Upper lobe of left lung (tissue), 4 donors: ENCODE measurements around the gene E2F8.

Experiments used
- EP300 ChIP-seq, 4 donors: sonication (generic); formaldehyde crosslinking; IDR thresholded peaks; one replicate each; pipeline ENCODE4 v1.5.1; 2017; ENCODE audit warnings: antibody characterized with exemption in 4 of 4, control low read depth in 2 of 4
- POLR2A ChIP-seq, 4 donors: fragments of 450-650 bp; IDR thresholded peaks; one replicate each; pipeline ENCODE4 v1.5.1; 2016 to 2017; ENCODE audit warnings: antibody characterized with exemption in 4 of 4, mild to moderate bottlenecking in 2 of 4
- POLR2AphosphoS5 ChIP-seq, 2 donors: sonication (generic); formaldehyde crosslinking; IDR thresholded peaks; one replicate each; pipeline ENCODE4 v1.5.1; 2017; ENCODE audit warnings: antibody characterized with exemption in 2 of 2
- TF ChIP-seq, protein P1 (sequence below), 6 experiments: fragments of 450-650 bp in 4 of 6; fragments of 200-600 bp in 2 of 6; sonication (generic) in 2 of 6; IDR thresholded peaks; one replicate each; pipeline ENCODE4 v1.5.1; 2016 to 2019; ENCODE audit warnings: antibody characterized with exemption in 6 of 6

DNA sequence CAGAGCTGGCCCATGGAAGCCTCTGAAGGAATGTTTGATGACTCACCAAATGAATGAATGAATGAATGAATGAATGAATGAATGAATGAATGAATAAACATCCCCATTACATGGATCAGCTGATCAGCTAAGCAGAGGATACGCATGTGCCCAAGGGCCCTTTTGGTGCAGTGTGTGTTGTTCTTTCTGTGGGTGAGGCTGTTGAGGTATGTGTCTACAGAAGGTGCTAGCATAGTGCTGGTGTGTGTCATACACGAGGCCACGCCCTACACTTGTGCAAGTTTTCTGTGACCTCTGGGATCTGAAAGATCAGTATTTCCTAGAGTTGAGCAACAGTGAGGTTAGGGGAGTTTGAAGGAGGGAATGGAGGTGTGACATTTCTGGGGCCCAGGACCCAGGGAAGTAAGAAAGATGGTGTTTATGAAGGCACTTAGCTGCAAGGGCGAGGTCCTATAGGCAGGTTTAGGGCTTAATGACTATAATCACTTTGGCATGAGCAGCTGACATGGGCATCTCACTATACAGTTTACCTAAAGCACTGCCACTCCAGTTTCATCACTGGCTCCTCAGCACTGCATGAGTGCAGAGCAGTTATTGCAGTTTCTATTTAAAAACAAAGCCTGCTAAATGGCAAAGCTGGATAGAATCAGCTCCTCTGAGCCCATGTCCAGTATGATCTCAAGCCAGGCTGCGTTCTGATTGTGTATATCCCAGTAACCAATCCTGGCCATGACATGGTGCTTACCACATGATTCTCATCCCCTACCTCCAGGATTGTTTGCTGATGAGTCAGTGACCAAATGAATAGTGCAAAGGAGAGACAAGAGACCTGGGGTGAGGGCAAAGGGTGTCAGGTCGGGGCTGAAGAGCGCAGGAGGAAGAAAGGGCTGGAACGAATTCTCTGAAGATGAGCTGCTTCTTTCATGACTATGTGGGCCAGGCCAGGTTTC lies 36.4 kb upstream of the E2F8 start:
- TF ChIP-seq, protein P1, sequence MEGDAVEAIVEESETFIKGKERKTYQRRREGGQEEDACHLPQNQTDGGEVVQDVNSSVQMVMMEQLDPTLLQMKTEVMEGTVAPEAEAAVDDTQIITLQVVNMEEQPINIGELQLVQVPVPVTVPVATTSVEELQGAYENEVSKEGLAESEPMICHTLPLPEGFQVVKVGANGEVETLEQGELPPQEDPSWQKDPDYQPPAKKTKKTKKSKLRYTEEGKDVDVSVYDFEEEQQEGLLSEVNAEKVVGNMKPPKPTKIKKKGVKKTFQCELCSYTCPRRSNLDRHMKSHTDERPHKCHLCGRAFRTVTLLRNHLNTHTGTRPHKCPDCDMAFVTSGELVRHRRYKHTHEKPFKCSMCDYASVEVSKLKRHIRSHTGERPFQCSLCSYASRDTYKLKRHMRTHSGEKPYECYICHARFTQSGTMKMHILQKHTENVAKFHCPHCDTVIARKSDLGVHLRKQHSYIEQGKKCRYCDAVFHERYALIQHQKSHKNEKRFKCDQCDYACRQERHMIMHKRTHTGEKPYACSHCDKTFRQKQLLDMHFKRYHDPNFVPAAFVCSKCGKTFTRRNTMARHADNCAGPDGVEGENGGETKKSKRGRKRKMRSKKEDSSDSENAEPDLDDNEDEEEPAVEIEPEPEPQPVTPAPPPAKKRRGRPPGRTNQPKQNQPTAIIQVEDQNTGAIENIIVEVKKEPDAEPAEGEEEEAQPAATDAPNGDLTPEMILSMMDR (IDR thresholded peaks at IDR 0.05) = no peak
- no peak for TF ChIP-seq POLR2A (IDR thresholded peaks at IDR 0.05)
- no peak for TF ChIP-seq EP300 (IDR thresholded peaks at IDR 0.05)
- TF ChIP-seq POLR2AphosphoS5 (IDR thresholded peaks at IDR 0.05) = no peak
